Measurements from ENCODE around the gene SEPTIN1. TPM values are rescaled to one million over a fixed set of nuclear protein-coding genes. Genes with fewer than 3 reads are reported as not detected.

SEPTIN1 gene
- total and polyA plus RNA-seq, 2 donors (not counting 3 experiments of a cell fraction or from before 2014, with no cell fraction given) = 0.07 to 0.75 TPM

GRCh38 chr16:30349675-30350074 lies 32.7 kb downstream of the SEPTIN1 start:
- H3K4me3 ChIP-seq (replicated peaks in 1 of 3; ENCODE audit: insufficient read depth in 1 of 3, low read depth in 1 of 3, low read length in 3 of 3) = no peak overlapping the region
- H3K9me3 ChIP-seq (replicated peaks; ENCODE audit: control insufficient read depth, insufficient read depth, low read length) = no peaks in the 10 kb centered on the region
- DNase-seq (ENCODE audit: low read depth, low spot score) (no peak), FAIRE-seq (no peak)
- H3K27ac ChIP-seq (ENCODE audit: insufficient read depth, low read depth, low read length) = no peak overlapping the region
- H3K4me2 ChIP-seq (ENCODE audit: insufficient read depth, low read length) = no peak overlapping the region
- H3K9ac ChIP-seq (replicated peaks; ENCODE audit: extremely low read depth, insufficient read depth, low read length) = no peak overlapping the region
- no peak for TF ChIP-seq MYC (IDR thresholded peaks at IDR 0.05; ENCODE audit: low read depth, low read length)
- no peak for TF ChIP-seq POLR2A (IDR thresholded peaks at IDR 0.05; ENCODE audit: low read depth, low read length)
- TF ChIP-seq, protein P1, sequence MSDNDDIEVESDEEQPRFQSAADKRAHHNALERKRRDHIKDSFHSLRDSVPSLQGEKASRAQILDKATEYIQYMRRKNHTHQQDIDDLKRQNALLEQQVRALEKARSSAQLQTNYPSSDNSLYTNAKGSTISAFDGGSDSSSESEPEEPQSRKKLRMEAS (IDR thresholded peaks at IDR 0.05; ENCODE audit: insufficient read depth, insufficient read length) = no peak
- TF ChIP-seq EZH2 (IDR thresholded peaks at IDR 0.05; ENCODE audit: borderline replicate concordance, low read depth, low read length, severe bottlenecking) = no peak
- no peak for TF ChIP-seq FOS (IDR thresholded peaks at IDR 0.05; ENCODE audit: borderline replicate concordance, insufficient read depth, low read length)
- TF ChIP-seq CTCF (IDR thresholded peaks at IDR 0.05; ENCODE audit: extremely low read depth in 1 of 2, insufficient read depth in 1 of 2, low read depth in 1 of 2, low read length in 2 of 2) = no peak
- TF ChIP-seq POLR2AphosphoS5 (IDR thresholded peaks at IDR 0.05; ENCODE audit: insufficient read depth, low read depth, low read length) = no peak
- no peak for TF ChIP-seq JUN (IDR thresholded peaks at IDR 0.05; ENCODE audit: borderline replicate concordance, insufficient read depth, insufficient read length, low read depth)
- no peak for TF ChIP-seq GATA2 (IDR thresholded peaks at IDR 0.05; ENCODE audit: insufficient read depth, insufficient read length, low read depth, low read length)
- dilution Hi-C loops (cut with MboI; ENCODE audit: extremely low pct_ligation_motif_present, low sequenced_read_pairs) (no loop called here), intact Hi-C loops (cut with micrococcal nuclease) (loop anchor here (1.0 kb wide), 1 partner anchor 14 kb away; no protein-coding TSS in a partner anchor)
- no TSS peak for BruUV-seq (replicated peaks)
- no peaks in the 10 kb centered on the region for H3K9me1 ChIP-seq (replicated peaks; ENCODE audit: control insufficient read depth, extremely low read depth, insufficient read depth, low read length)
- H3K79me2 ChIP-seq (ENCODE audit: control insufficient read depth, insufficient read depth, low read length) = peaks cover 16% of the 10 kb centered on the region
- ChIA-PET POLR2A (no interaction called here), CTCF (no interaction called here)
- H3K4me1 ChIP-seq (ENCODE audit: control insufficient read depth, extremely low read depth, insufficient read depth, low read length) = peaks cover 25% of the 10 kb centered on the region
- peaks cover 6 to 11% of the 10 kb centered on the region in 2 experiments for H3K36me3 ChIP-seq (ENCODE audit: control insufficient read depth in 2 of 2, extremely low read depth in 1 of 2, insufficient read depth in 2 of 2, low read length in 2 of 2)
- no peak overlapping the region for H2AFZ ChIP-seq (ENCODE audit: low read depth, low read length)
- no peaks in the 10 kb centered on the region for H3K27me3 ChIP-seq (ENCODE audit: control insufficient read depth in 2 of 2, insufficient read depth in 2 of 2, low read length in 2 of 2)
- no peaks in the 10 kb centered on the region for H4K20me1 ChIP-seq (replicated peaks; ENCODE audit: control insufficient read depth, extremely low read depth, insufficient read depth, low read length)

Measured in endothelial cell of umbilical vein (primary cell).